A673 (cell line): ENCODE measurements around the gene SETD1A. TPM values are rescaled to one million over a fixed set of nuclear protein-coding genes. Genes with fewer than 3 reads are reported as not detected.

Experiments used
- BruUV-seq: library from RNA; stranded (reverse); fragments of 400-500 nt; replicated peaks from 2 replicates; lab custom pipeline; 2021; lab: Mats Ljungman, UMichigan
- CTCF ChIA-PET: fragments of 300-600 bp; sonication (Branson Sonifier 250); formaldehyde crosslinking; loops from one replicate; lab custom pipeline; 2022; ENCODE audit warnings: antibody characterized with exemption; lab: Charles Lee
- POLR2A ChIA-PET: fragments of 300-600 bp; sonication (Branson Sonifier 250); formaldehyde crosslinking; loops from one replicate; lab custom pipeline; 2022; ENCODE audit warnings: antibody characterized with exemption; ENCODE audit not compliant: low non-redundant PET; lab: Charles Lee
- DNase-seq: peaks from one replicate; pipeline ENCODE4 v3.0.0-alpha.2; 2015; ENCODE audit warnings: low spot score
- H3K27ac ChIP-seq: fragments of 200-600 bp; sonication (generic); 2 replicates; pipeline ENCODE4 v1.5.1; 2016; ENCODE audit warnings: mixed run types, low read depth, mild to moderate bottlenecking, mixed read lengths, antibody characterized with exemption, low read length; ENCODE audit not compliant: poor library complexity, severe bottlenecking
- H3K27me3 ChIP-seq: fragments of 200-600 bp; sonication (generic); replicated peaks from 2 replicates; pipeline ENCODE4 v1.6.1; 2017; ENCODE audit warnings: mixed run types, low read depth, mild to moderate bottlenecking, mixed read lengths, antibody characterized with exemption, low read length; ENCODE audit not compliant: insufficient read depth, poor library complexity
- H3K36me3 ChIP-seq: fragments of 200-600 bp; sonication (generic); 2 replicates; pipeline ENCODE4 v1.6.1; 2016; ENCODE audit warnings: mixed run types, mild to moderate bottlenecking, mixed read lengths, antibody characterized with exemption, low read length; ENCODE audit not compliant: insufficient read depth, poor library complexity, severe bottlenecking
- H3K4me1 ChIP-seq: fragments of 200-600 bp; sonication (generic); 2 replicates; pipeline ENCODE4 v1.6.1; 2017; ENCODE audit warnings: mixed run types, mild to moderate bottlenecking, mixed read lengths, antibody characterized with exemption, low read length; ENCODE audit not compliant: insufficient read depth, poor library complexity, severe bottlenecking
- H3K4me3 ChIP-seq: fragments of 200-600 bp; sonication (generic); 2 replicates; pipeline ENCODE4 v1.5.1; 2016; ENCODE audit warnings: low read depth, mixed run types, mild to moderate bottlenecking, mixed read lengths, low read length; ENCODE audit not compliant: poor library complexity, severe bottlenecking
- H3K9me3 ChIP-seq: fragments of 200-600 bp; sonication (generic); 2 replicates; pipeline ENCODE4 v1.6.1; 2016; ENCODE audit warnings: mixed run types, low read depth, mild to moderate bottlenecking, mixed read lengths, antibody characterized with exemption, low read length; ENCODE audit not compliant: poor library complexity, severe bottlenecking
- CTCF ChIP-seq: fragments of 300-800, 200-600 bp; sonication (generic); conservative IDR thresholded peaks from 2 replicates; pipeline ENCODE4 v1.5.1; 2017; ENCODE audit warnings: low read depth, mild to moderate bottlenecking, antibody characterized with exemption, low read length, moderate library complexity, mixed read lengths
- EZH2 ChIP-seq: fragments of 200-600 bp; sonication (generic); IDR thresholded peaks from 2 replicates; pipeline ENCODE4 v1.6.1; 2017; ENCODE audit warnings: borderline replicate concordance, low read depth, mild to moderate bottlenecking, mixed read lengths, antibody characterized with exemption, low read length; ENCODE audit not compliant: poor library complexity, severe bottlenecking
- intact Hi-C: fragments of 100-400 bp; cut with micrococcal nuclease; formaldehyde crosslinking; loops from one replicate; pipeline ENCODE4 v1.10.0; 2022; ENCODE audit not compliant: unreplicated experiment
- total RNA-seq: library from RNA; stranded (reverse); gene quantifications from 2 replicates; pipeline ENCODE4 v1.2.3, GENCODE V29; 2021

SETD1A gene
- total RNA-seq, 1 experiment from 2014 or later: 31.4 TPM

GRCh38 chr16:30992931-30993816 is 35.6 kb downstream of the SETD1A start:
- Histone ChIP-seq H3K4me3 (no peak overlapping the region), H3K36me3 (no peaks in the 10 kb centered on the region), H3K27ac (no peak overlapping the region), H3K9me3 (no peaks in the 10 kb centered on the region), H3K4me1 (no peaks in the 10 kb centered on the region), H3K27me3 (no peaks in the 10 kb centered on the region)
- ChIA-PET POLR2A (no interaction called here), CTCF (no interaction called here)
- no peak for DNase-seq
- intact Hi-C loops: no loop called here
- no TSS peak for BruUV-seq
- TF ChIP-seq CTCF (no peak), EZH2 (no peak)

- BruUV-seq: no TSS peak
- Histone ChIP-seq H3K36me3 (no peaks in the 10 kb centered on the region), H3K4me1 (no peaks in the 10 kb centered on the region), H3K27ac (no peak overlapping the region), H3K4me3 (no peak overlapping the region), H3K9me3 (no peaks in the 10 kb centered on the region), H3K27me3 (no peaks in the 10 kb centered on the region)
- no peak for TF ChIP-seq EZH2
- TF ChIP-seq CTCF: no peak
- POLR2A ChIA-PET: no interaction called here
- intact Hi-C loops: loop anchor here (5.0 kb wide), 1 partner anchor 146 kb away; no protein-coding TSS in a partner anchor
- no peak for DNase-seq
- CTCF ChIA-PET: no interaction called here
Measured at GRCh38 chr16:30995927-30996323, 38.4 kb downstream of the SETD1A start.

- no peaks in the 10 kb centered on the region for H3K36me3 ChIP-seq
- no peak overlapping the region for H3K27ac ChIP-seq
- no peaks in the 10 kb centered on the region for H3K9me3 ChIP-seq
- TF ChIP-seq CTCF (no peak), EZH2 (no peak)
- CTCF ChIA-PET: interaction anchor here (1.0 kb wide), 1 partner anchor 12 kb away, joined by 5 read pairs; the partner anchor contains the start of gene HSD3B7
- POLR2A ChIA-PET: no interaction called here
- H3K27me3 ChIP-seq: no peaks in the 10 kb centered on the region
- intact Hi-C loops: loop anchor here (5.0 kb wide), 1 partner anchor 146 kb away; no protein-coding TSS in a partner anchor
- no peak for DNase-seq
- BruUV-seq: no TSS peak
- no peaks in the 10 kb centered on the region for H3K4me1 ChIP-seq
- peak overlapping the region; percentile 50 for H3K4me3 ChIP-seq
Measured at GRCh38 chr16:30996324-30996984, 38.9 kb downstream of the SETD1A start.
